Measurements from ENCODE around the gene PRELID2. TPM values are rescaled to one million over a fixed set of nuclear protein-coding genes. Genes with fewer than 3 reads are reported as not detected.

Gene PRELID2
- polyA plus RNA-seq, 4 donors = 16.5 to 42.8 (median 32.3) TPM

DNA sequence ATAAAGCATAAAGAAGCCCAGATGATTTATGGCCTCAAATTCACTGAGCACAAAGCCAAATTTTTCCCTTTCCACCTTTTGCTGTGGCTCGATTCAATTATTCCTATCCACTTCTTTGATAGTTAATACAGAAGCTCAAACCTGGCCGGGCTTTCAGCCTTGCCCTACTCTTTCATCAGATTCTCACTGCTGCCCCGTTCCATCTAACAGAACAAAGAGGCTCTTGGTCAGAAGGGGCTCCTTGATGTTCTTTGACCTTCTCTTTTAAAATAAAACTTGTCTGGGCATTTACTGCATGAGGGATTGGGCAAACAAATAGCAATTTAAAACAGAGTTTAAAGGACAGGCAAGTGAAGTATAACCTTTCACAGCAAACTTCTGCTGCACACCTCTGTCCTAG, 27.9 kb upstream of the PRELID2 start:
- H3K4me3 ChIP-seq (ENCODE audit: low read depth in 1 of 3, low read length in 3 of 3) = no peak overlapping the region
- H3K9me3 ChIP-seq (ENCODE audit: control insufficient read depth in 2 of 2, insufficient read depth in 1 of 2, low read depth in 1 of 2, low read length in 1 of 2) = no peaks in the 10 kb centered on the region
- H3K36me3 ChIP-seq (ENCODE audit: control insufficient read depth in 3 of 3, insufficient read depth in 2 of 3, low read depth in 1 of 3, low read length in 3 of 3) = no peaks in the 10 kb centered on the region
- peaks cover 0 to 10% (median 2%) of the 10 kb centered on the region in 3 donors for H3K4me1 ChIP-seq (ENCODE audit: control insufficient read depth in 3 of 3, insufficient read depth in 2 of 3, low read depth in 1 of 3, low read length in 2 of 3)
- DNase-seq = no peak
- H3K27ac ChIP-seq (ENCODE audit: low read depth in 1 of 3, low read length in 2 of 3) = no peak overlapping the region
- 63 to 78% (median 74%) methylated on average over 3 of the region's 3 CpGs for WGBS, 3 donors
- FAIRE-seq = no peak
- no peaks in the 10 kb centered on the region for H3K27me3 ChIP-seq (ENCODE audit: control insufficient read depth in 3 of 3, insufficient read depth in 3 of 3, low read length in 3 of 3)

DNA sequence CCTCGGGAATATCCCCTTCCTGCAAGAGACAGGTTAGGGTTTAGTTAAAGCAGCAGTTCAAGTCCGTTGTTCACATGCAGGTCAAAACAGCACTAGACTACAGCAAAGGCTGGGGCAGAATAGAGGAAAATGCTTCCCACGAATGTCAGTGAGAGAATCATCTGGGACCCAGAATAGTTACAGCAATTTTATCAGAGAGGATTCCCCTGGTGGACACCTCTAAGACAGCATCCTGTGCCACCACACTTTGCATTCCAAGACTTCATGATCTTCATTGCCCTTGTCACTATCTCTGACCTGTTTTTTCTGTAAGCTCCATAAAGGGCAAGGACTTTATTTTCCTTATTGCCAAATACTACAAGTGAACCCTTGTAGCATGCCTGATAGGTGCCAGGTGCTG, 24.8 kb upstream of the PRELID2 start:
- H3K36me3 ChIP-seq (ENCODE audit: control insufficient read depth in 3 of 3, insufficient read depth in 2 of 3, low read depth in 1 of 3, low read length in 3 of 3) = no peaks in the 10 kb centered on the region
- FAIRE-seq (no peak), DNase-seq (no peak)
- no peak overlapping the region for H3K4me3 ChIP-seq (ENCODE audit: low read depth in 1 of 3, low read length in 3 of 3)
- 59 to 83% (median 83%) methylated on average over 3 of the region's 3 CpGs for WGBS, 3 donors
- H3K9me3 ChIP-seq (ENCODE audit: control insufficient read depth in 2 of 2, insufficient read depth in 1 of 2, low read depth in 1 of 2, low read length in 1 of 2) = no peaks in the 10 kb centered on the region
- no peaks in the 10 kb centered on the region for H3K27me3 ChIP-seq (ENCODE audit: control insufficient read depth in 3 of 3, insufficient read depth in 3 of 3, low read length in 3 of 3)
- peaks cover 3 to 28% (median 8%) of the 10 kb centered on the region in 3 donors for H3K4me1 ChIP-seq (ENCODE audit: control insufficient read depth in 3 of 3, insufficient read depth in 2 of 3, low read depth in 1 of 3, low read length in 2 of 3)
- no peak overlapping the region for H3K27ac ChIP-seq (ENCODE audit: low read depth in 1 of 3, low read length in 2 of 3)

- FAIRE-seq = no peak
- no peak for DNase-seq
- Histone ChIP-seq H3K36me3 (ENCODE audit: control insufficient read depth in 3 of 3, insufficient read depth in 2 of 3, low read depth in 1 of 3, low read length in 3 of 3) (no peaks in the 10 kb centered on the region), H3K27me3 (ENCODE audit: control insufficient read depth in 3 of 3, insufficient read depth in 3 of 3, low read length in 3 of 3) (no peaks in the 10 kb centered on the region), H3K4me3 (ENCODE audit: low read depth in 1 of 3, low read length in 3 of 3) (no peak overlapping the region), H3K9me3 (ENCODE audit: control insufficient read depth in 2 of 2, insufficient read depth in 1 of 2, low read depth in 1 of 2, low read length in 1 of 2) (no peaks in the 10 kb centered on the region), H3K27ac (ENCODE audit: low read depth in 1 of 3, low read length in 2 of 3) (no peak overlapping the region), H3K4me1 (ENCODE audit: control insufficient read depth in 3 of 3, insufficient read depth in 2 of 3, low read depth in 1 of 3, low read length in 2 of 3) (peaks cover 3 to 30% (median 8%) of the 10 kb centered on the region in 3 donors)
- WGBS, 3 donors = 60 to 83% (median 79%) methylated on average over 6 of the region's 6 CpGs
Observed at GRCh38 chr5:145859453-145859852, 24.3 kb upstream of the PRELID2 start.

DNA sequence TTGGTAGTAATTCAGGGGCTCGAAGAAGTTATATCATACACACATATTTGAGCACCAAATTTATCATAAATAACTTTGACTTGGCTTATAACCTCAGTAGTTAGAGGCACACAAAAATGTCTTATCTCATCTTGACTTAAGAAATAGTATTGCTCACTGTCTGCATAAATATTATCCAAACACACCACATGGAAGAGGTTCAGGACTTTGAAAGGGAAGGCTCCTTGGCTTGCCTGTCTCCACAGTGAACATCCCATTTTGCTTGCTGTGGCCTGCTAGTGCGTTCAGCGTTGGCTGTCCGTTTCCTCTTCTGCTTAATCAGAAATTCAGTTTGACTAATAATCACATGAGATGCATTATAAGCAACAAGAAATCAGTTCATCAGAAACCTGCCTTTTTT, 23.8 kb upstream of the PRELID2 start:
- H3K27ac ChIP-seq (ENCODE audit: low read depth in 1 of 3, low read length in 2 of 3) = no peak overlapping the region
- DNase-seq (no peak), FAIRE-seq (no peak)
- peaks cover 3 to 30% (median 8%) of the 10 kb centered on the region in 3 donors for H3K4me1 ChIP-seq (ENCODE audit: control insufficient read depth in 3 of 3, insufficient read depth in 2 of 3, low read depth in 1 of 3, low read length in 2 of 3)
- no peak overlapping the region for H3K4me3 ChIP-seq (ENCODE audit: low read depth in 1 of 3, low read length in 3 of 3)
- H3K36me3 ChIP-seq (ENCODE audit: control insufficient read depth in 3 of 3, insufficient read depth in 2 of 3, low read depth in 1 of 3, low read length in 3 of 3) = no peaks in the 10 kb centered on the region
- 74 to 88% (median 86%) methylated on average over 4 of the region's 4 CpGs for WGBS, 3 donors
- no peaks in the 10 kb centered on the region for H3K9me3 ChIP-seq (ENCODE audit: control insufficient read depth in 2 of 2, insufficient read depth in 1 of 2, low read depth in 1 of 2, low read length in 1 of 2)
- no peaks in the 10 kb centered on the region for H3K27me3 ChIP-seq (ENCODE audit: control insufficient read depth in 3 of 3, insufficient read depth in 3 of 3, low read length in 3 of 3)

GRCh38 chr5:145856285-145856818, 21.2 kb upstream of the PRELID2 start:
- Histone ChIP-seq H3K27me3 (ENCODE audit: control insufficient read depth in 3 of 3, insufficient read depth in 3 of 3, low read length in 3 of 3) (no peaks in the 10 kb centered on the region), H3K4me1 (ENCODE audit: control insufficient read depth in 3 of 3, insufficient read depth in 2 of 3, low read depth in 1 of 3, low read length in 2 of 3) (peaks cover 6 to 43% (median 8%) of the 10 kb centered on the region in 3 donors), H3K36me3 (ENCODE audit: control insufficient read depth in 3 of 3, insufficient read depth in 2 of 3, low read depth in 1 of 3, low read length in 3 of 3) (no peaks in the 10 kb centered on the region), H3K27ac (ENCODE audit: low read depth in 1 of 3, low read length in 2 of 3) (peak overlapping the region; percentile 12 to 84 (median 39)), H3K4me3 (ENCODE audit: low read depth in 1 of 3, low read length in 3 of 3) (peak overlapping the region in 1 of 3 donors; percentile 14), H3K9me3 (ENCODE audit: control insufficient read depth in 2 of 2, insufficient read depth in 1 of 2, low read depth in 1 of 2, low read length in 1 of 2) (no peaks in the 10 kb centered on the region)
- no peak for FAIRE-seq
- 35 to 64% (median 48%) methylated on average over 23 to 25 of the region's 25 CpGs for WGBS, 3 donors
- peak in 1 of 2 donors; percentile 65 for DNase-seq

- no peak overlapping the region for H3K4me3 ChIP-seq (ENCODE audit: low read depth in 1 of 3, low read length in 3 of 3)
- H3K4me1 ChIP-seq (ENCODE audit: control insufficient read depth in 3 of 3, insufficient read depth in 2 of 3, low read depth in 1 of 3, low read length in 2 of 3) = peaks cover 6 to 41% (median 8%) of the 10 kb centered on the region in 3 donors
- peak overlapping the region; percentile 12 to 84 (median 55) for H3K27ac ChIP-seq (ENCODE audit: low read depth in 1 of 3, low read length in 2 of 3)
- H3K36me3 ChIP-seq (ENCODE audit: control insufficient read depth in 3 of 3, insufficient read depth in 2 of 3, low read depth in 1 of 3, low read length in 3 of 3) = no peaks in the 10 kb centered on the region
- no peaks in the 10 kb centered on the region for H3K27me3 ChIP-seq (ENCODE audit: control insufficient read depth in 3 of 3, insufficient read depth in 3 of 3, low read length in 3 of 3)
- whole genome bisulfite sequencing, 3 donors = 13 to 47% (median 31%) methylated on average over 4 of the region's 4 CpGs
- DNase-seq = peak in 1 of 2 donors; percentile 59
- no peak for FAIRE-seq
- no peaks in the 10 kb centered on the region for H3K9me3 ChIP-seq (ENCODE audit: control insufficient read depth in 2 of 2, insufficient read depth in 1 of 2, low read depth in 1 of 2, low read length in 1 of 2)
Observed at GRCh38 chr5:145855763-145856267, 20.7 kb upstream of the PRELID2 start.

DNA sequence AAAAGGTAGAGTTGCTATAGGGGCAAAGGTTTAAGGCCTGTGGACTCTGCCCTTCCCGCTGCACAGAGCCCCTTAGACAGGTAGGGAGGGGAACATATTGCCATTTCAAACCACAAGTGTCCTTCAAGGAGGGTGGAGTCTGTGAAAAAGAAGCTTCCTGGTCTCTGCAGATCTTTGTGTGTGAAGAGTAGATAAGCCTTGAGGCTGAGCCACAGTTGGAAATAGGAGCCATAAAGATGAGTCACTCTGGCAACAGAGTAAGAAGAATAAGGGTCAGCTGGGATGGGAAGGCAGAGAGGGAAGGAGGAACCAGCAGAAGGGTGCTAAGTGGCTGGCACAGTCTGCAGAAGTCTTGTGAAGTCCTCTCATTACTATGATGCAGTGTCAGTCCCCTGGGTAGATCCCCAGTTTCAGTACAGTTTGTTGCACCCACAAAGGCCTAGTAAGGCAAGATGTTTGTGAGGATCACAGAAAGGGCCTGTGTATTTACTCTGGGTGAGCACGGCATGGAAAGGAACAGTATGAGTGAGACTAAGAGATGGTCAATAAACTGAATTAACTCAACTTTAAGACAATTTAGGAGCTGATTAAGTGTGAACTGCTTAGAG, 19.6 kb upstream of the PRELID2 start:
- Histone ChIP-seq H3K27ac (ENCODE audit: low read depth in 1 of 3, low read length in 2 of 3) (peak overlapping the region; percentile 71 to 88 (median 72)), H3K36me3 (ENCODE audit: control insufficient read depth in 3 of 3, insufficient read depth in 2 of 3, low read depth in 1 of 3, low read length in 3 of 3) (no peaks in the 10 kb centered on the region), H3K27me3 (ENCODE audit: control insufficient read depth in 3 of 3, insufficient read depth in 3 of 3, low read length in 3 of 3) (no peaks in the 10 kb centered on the region), H3K4me1 (ENCODE audit: control insufficient read depth in 3 of 3, insufficient read depth in 2 of 3, low read depth in 1 of 3, low read length in 2 of 3) (peaks cover 6 to 33% (median 6%) of the 10 kb centered on the region in 3 donors), H3K9me3 (ENCODE audit: control insufficient read depth in 2 of 2, insufficient read depth in 1 of 2, low read depth in 1 of 2, low read length in 1 of 2) (no peaks in the 10 kb centered on the region), H3K4me3 (ENCODE audit: low read depth in 1 of 3, low read length in 3 of 3) (no peak overlapping the region)
- DNase-seq (peak; percentile 95 to 99), FAIRE-seq (no peak)
- WGBS, 3 donors = 15 to 56% (median 21%) methylated on average over 2 of the region's 2 CpGs

DNA sequence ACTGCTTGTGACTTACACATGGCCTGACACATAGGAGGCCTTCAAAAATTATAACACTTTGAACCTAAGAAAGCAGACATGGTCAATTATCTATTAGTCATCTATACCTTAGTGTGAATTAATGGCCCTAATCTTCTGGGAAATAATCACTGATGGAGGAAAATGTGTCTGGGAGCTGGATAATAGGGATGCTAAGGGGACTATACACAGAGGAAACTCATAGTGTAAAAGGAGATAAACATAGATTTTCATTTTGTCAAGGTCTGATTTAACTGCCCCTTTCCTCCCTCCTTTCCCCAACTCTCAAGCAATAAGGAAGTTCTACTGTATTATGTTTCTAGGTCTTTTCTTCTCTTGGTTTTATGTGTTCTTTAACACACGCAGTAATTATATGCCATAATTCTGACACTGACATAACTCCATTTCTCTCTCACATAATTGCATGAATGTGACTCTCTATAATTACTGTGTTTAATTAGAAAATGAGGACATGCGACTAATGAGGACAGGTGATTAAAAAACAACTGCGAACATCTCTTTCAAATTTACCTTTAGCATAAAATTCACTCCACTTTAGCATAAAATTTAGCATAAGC, 18.7 kb upstream of the PRELID2 start:
- FAIRE-seq = no peak
- WGBS, 3 donors = 38 to 68% (median 57%) methylated on average over 3 of the region's 3 CpGs
- Histone ChIP-seq H3K27ac (ENCODE audit: low read depth in 1 of 3, low read length in 2 of 3) (peak overlapping the region in 2 of 3 donors; percentile 24 to 88), H3K4me3 (ENCODE audit: low read depth in 1 of 3, low read length in 3 of 3) (no peak overlapping the region), H3K36me3 (ENCODE audit: control insufficient read depth in 3 of 3, insufficient read depth in 2 of 3, low read depth in 1 of 3, low read length in 3 of 3) (no peaks in the 10 kb centered on the region), H3K4me1 (ENCODE audit: control insufficient read depth in 3 of 3, insufficient read depth in 2 of 3, low read depth in 1 of 3, low read length in 2 of 3) (peaks cover 6 to 33% (median 6%) of the 10 kb centered on the region in 3 donors), H3K27me3 (ENCODE audit: control insufficient read depth in 3 of 3, insufficient read depth in 3 of 3, low read length in 3 of 3) (no peaks in the 10 kb centered on the region), H3K9me3 (ENCODE audit: control insufficient read depth in 2 of 2, insufficient read depth in 1 of 2, low read depth in 1 of 2, low read length in 1 of 2) (no peaks in the 10 kb centered on the region)
- peak; percentile 66 to 67 for DNase-seq

Data from small intestine (tissue), 7 donors.